Stimulated activated CD8-positive, alpha-beta memory T cell treated with anti-CD3 and anti-CD28 coated beads, Interleukin-15, amount 100 ng/mL, for 48 hours (primary cell): ENCODE data around the gene TGM3.

ENCODE experiments used
- DNase-seq, 2 donors: peaks; one replicate each; pipeline ENCODE4 v3.0.0-alpha.2; 2020; ENCODE audit warnings: low read depth in 2 of 2

The TGM3 gene

GRCh38 chr20:2336471-2336870, 40.7 kb downstream of the TGM3 start:
- no peak for DNase-seq

GRCh38 chr20:2337142-2337541, 41.3 kb downstream of the TGM3 start:
- DNase-seq: no peak

- DNase-seq: no peak
Observed at GRCh38 chr20:2338411-2339066, 42.7 kb downstream of the TGM3 start.

GRCh38 chr20:2340136-2340535, 44.3 kb downstream of the TGM3 start:
- no peak for DNase-seq

GRCh38 chr20:2340823-2341222, 45.0 kb downstream of the TGM3 start:
- no peak for DNase-seq

GRCh38 chr20:2341336-2341735, 45.5 kb downstream of the TGM3 start:
- DNase-seq: no peak

- DNase-seq: no peak
Observed at GRCh38 chr20:2342243-2342642, 46.4 kb downstream of the TGM3 start.

- no peak for DNase-seq
Observed at GRCh38 chr20:2346188-2346587, 50.4 kb downstream of the TGM3 start.

- DNase-seq: no peak
Observed at GRCh38 chr20:2348336-2348735, 52.5 kb downstream of the TGM3 start.

- no peak for DNase-seq
Observed at GRCh38 chr20:2349801-2350200, 54.0 kb downstream of the TGM3 start.

- DNase-seq: no peak
Observed at GRCh38 chr20:2350606-2351005, 54.8 kb downstream of the TGM3 start.

GRCh38 chr20:2353231-2353630, 57.4 kb downstream of the TGM3 start:
- DNase-seq: no peak

- DNase-seq: no peak
Observed at GRCh38 chr20:2357114-2357513, 61.3 kb downstream of the TGM3 start.

- DNase-seq: no peak
Observed at GRCh38 chr20:2358006-2358405, 62.2 kb downstream of the TGM3 start.

GRCh38 chr20:2361035-2361593, 65.3 kb downstream of the TGM3 start:
- no peak for DNase-seq

GRCh38 chr20:2363187-2363586, 67.4 kb downstream of the TGM3 start:
- no peak for DNase-seq

- DNase-seq: no peak
Observed at GRCh38 chr20:2363587-2363986, 67.8 kb downstream of the TGM3 start.

GRCh38 chr20:2364044-2364443, 68.2 kb downstream of the TGM3 start:
- DNase-seq: no peak

- DNase-seq: no peak
Observed at GRCh38 chr20:2365091-2365490, 69.3 kb downstream of the TGM3 start.

- no peak for DNase-seq
Observed at GRCh38 chr20:2365666-2366065, 69.9 kb downstream of the TGM3 start.

GRCh38 chr20:2368621-2369020, 72.8 kb downstream of the TGM3 start:
- DNase-seq: no peak

- DNase-seq: no peak
Observed at GRCh38 chr20:2373098-2373497, 77.3 kb downstream of the TGM3 start.

- no peak for DNase-seq
Observed at GRCh38 chr20:2374346-2375125, 78.7 kb downstream of the TGM3 start.
